CD14-positive monocyte (primary cell): ENCODE measurements around the gene CTAG1A. TPM values are rescaled to one million over a fixed set of nuclear protein-coding genes. Genes with fewer than 3 reads are reported as not detected.

ENCODE experiments used
- DNase-seq, 3 donors: peaks; one replicate each; pipeline ENCODE4 v3.0.0-alpha.2; 2011 to 2022
- H2AFZ ChIP-seq: 2 replicates; pipeline ENCODE4 v1.6.0; 2012; ENCODE audit warnings: mild to moderate bottlenecking, low read depth, low read length, inconsistent platforms; ENCODE audit not compliant: insufficient read depth, poor library complexity, severe bottlenecking
- H3K27ac ChIP-seq, 2 donors: 1 replicate in 1 of 2; 2 replicates in 1 of 2; pipeline ENCODE4 v1.5.1; 2012 to 2013; ENCODE audit warnings: low read length in 2 of 2, control low read depth in 1 of 2, inconsistent platforms in 1 of 2, low read depth in 1 of 2, mild to moderate bottlenecking in 1 of 2
- H3K27me3 ChIP-seq, 2 donors: one replicate each; pipeline versions ENCODE4 v1.6.0 to v1.6.1; 2011 to 2013; ENCODE audit warnings: low read length in 2 of 2; ENCODE audit not compliant: control insufficient read depth in 2 of 2, insufficient read depth in 2 of 2
- H3K36me3 ChIP-seq, 2 donors: replicated peaks in 1 of 2; 1 replicate in 1 of 2; 2 replicates in 1 of 2; pipeline versions ENCODE4 v1.5.1 to v1.6.1; 2012 to 2013; ENCODE audit warnings: low read length in 2 of 2, control low read depth in 1 of 2, inconsistent platforms in 1 of 2, mild to moderate bottlenecking in 1 of 2; ENCODE audit not compliant: insufficient read depth in 2 of 2, control insufficient read depth in 1 of 2
- H3K4me1 ChIP-seq, 2 donors: 1 replicate in 1 of 2; 2 replicates in 1 of 2; pipeline versions ENCODE4 v1.5.1 to v1.6.1; 2012 to 2013; ENCODE audit warnings: low read length in 2 of 2, control low read depth in 1 of 2, inconsistent platforms in 1 of 2, mild to moderate bottlenecking in 1 of 2, moderate library complexity in 1 of 2; ENCODE audit not compliant: insufficient read depth in 2 of 2, control insufficient read depth in 1 of 2
- H3K4me2 ChIP-seq: replicated peaks from 2 replicates; pipeline ENCODE3; 2012; ENCODE audit warnings: low read length, moderate library complexity, mild to moderate bottlenecking; ENCODE audit not compliant: poor library complexity, severe bottlenecking; ENCODE audit errors: extremely low read depth
- H3K4me3 ChIP-seq, 3 experiments: fragments of 200-600 bp in 1 of 3; sonication (generic) in 1 of 3; replicated peaks in 1 of 3; 1 replicate in 2 of 3; 2 replicates in 1 of 3; pipeline ENCODE4 v1.5.1; 2011 to 2013; ENCODE audit warnings: low read length in 3 of 3, mild to moderate bottlenecking in 3 of 3, control low read depth in 2 of 3, low read depth in 2 of 3, inconsistent platforms in 1 of 3, moderate library complexity in 1 of 3
- H3K79me2 ChIP-seq: 2 replicates; pipeline ENCODE4 v1.6.0; 2012; ENCODE audit warnings: mild to moderate bottlenecking, control low read depth, inconsistent platforms, low read length, moderate library complexity; ENCODE audit not compliant: insufficient read depth
- H3K9ac ChIP-seq: 2 replicates; pipeline ENCODE4 v1.6.0; 2017; ENCODE audit warnings: low read length, mild to moderate bottlenecking; ENCODE audit not compliant: insufficient read depth, poor library complexity, severe bottlenecking
- H3K9me3 ChIP-seq, 2 donors: replicated peaks in 1 of 2; 1 replicate in 1 of 2; 2 replicates in 1 of 2; pipeline versions ENCODE4 v1.5.1 to v1.6.1; 2012 to 2013; ENCODE audit warnings: low read length in 2 of 2, control low read depth in 1 of 2; ENCODE audit not compliant: control insufficient read depth in 1 of 2, insufficient read depth in 1 of 2
- H4K20me1 ChIP-seq: 2 replicates; pipeline ENCODE4 v1.6.0; 2012; ENCODE audit warnings: mild to moderate bottlenecking, low read length, control low read depth, moderate library complexity; ENCODE audit not compliant: insufficient read depth
- H3K27ac Mint-ChIP-seq, 7 donors: one replicate each; pipeline ENCODE4 v1.8.0; 2020; ENCODE audit warnings: mild to moderate bottlenecking in 7 of 7, mixed read lengths in 7 of 7, moderate library complexity in 6 of 7, inconsistent platforms in 2 of 7
- H3K27me3 Mint-ChIP-seq, 3 donors: one replicate each; pipeline ENCODE4 v1.8.0; 2021 to 2022; ENCODE audit warnings: low read depth in 3 of 3, mild to moderate bottlenecking in 3 of 3, mixed read lengths in 3 of 3, moderate library complexity in 3 of 3, inconsistent platforms in 1 of 3
- H3K36me3 Mint-ChIP-seq, 2 donors: one replicate each; pipeline ENCODE4 v1.8.0; 2020; ENCODE audit warnings: mixed read lengths in 2 of 2, inconsistent platforms in 1 of 2, mild to moderate bottlenecking in 1 of 2
- H3K4me1 Mint-ChIP-seq: one replicate; pipeline ENCODE4 v1.8.0; 2020; ENCODE audit warnings: mild to moderate bottlenecking, mixed read lengths
- H3K4me3 Mint-ChIP-seq, 2 donors: one replicate each; pipeline ENCODE4 v1.8.0; 2020; ENCODE audit warnings: mild to moderate bottlenecking in 2 of 2, mixed read lengths in 2 of 2, moderate library complexity in 1 of 2
- H3K9me3 Mint-ChIP-seq, 7 donors: one replicate each; pipeline ENCODE4 v1.8.0; 2020 to 2022; ENCODE audit warnings: mixed read lengths in 7 of 7, mild to moderate bottlenecking in 6 of 7, moderate library complexity in 6 of 7, inconsistent platforms in 2 of 7
- CTCF ChIP-seq: fragments of 200-600 bp; IDR thresholded peaks from one replicate; pipeline ENCODE4 v1.8.0; 2022; ENCODE audit warnings: antibody characterized with exemption, mild to moderate bottlenecking
- WGBS: methylation state at CpG from one replicate; pipeline ENCODE4 v1.1.5; 2013; ENCODE audit warnings: missing lambda C conversion rate; ENCODE audit not compliant: insufficient coverage; 5-methylcytosine and 5-hydroxymethylcytosine counted together
- intact Hi-C, 2 donors: fragments of 100-400 bp; cut with micrococcal nuclease; formaldehyde crosslinking; loops; one replicate each; pipeline versions ENCODE4 v1.15.0 to v1.15.1; 2023
- polyA plus RNA-seq, 3 donors: library from polyadenylated mRNA; depleted of rRNA in 1 of 3; unstranded in 2 of 3; stranded (reverse) in 1 of 3; fragments of 300-500 nt in 2 of 3; fragments of >200 nt in 1 of 3; fragmentation: Illumina TruSeq in 2 of 3; gene quantifications; 1 replicate in 2 of 3; 2 replicates in 1 of 3; pipeline ENCODE4 v1.2.3, GENCODE V29; 2012 to 2021

Gene CTAG1A
- polyA plus RNA-seq, 3 donors, result not detected

DNA sequence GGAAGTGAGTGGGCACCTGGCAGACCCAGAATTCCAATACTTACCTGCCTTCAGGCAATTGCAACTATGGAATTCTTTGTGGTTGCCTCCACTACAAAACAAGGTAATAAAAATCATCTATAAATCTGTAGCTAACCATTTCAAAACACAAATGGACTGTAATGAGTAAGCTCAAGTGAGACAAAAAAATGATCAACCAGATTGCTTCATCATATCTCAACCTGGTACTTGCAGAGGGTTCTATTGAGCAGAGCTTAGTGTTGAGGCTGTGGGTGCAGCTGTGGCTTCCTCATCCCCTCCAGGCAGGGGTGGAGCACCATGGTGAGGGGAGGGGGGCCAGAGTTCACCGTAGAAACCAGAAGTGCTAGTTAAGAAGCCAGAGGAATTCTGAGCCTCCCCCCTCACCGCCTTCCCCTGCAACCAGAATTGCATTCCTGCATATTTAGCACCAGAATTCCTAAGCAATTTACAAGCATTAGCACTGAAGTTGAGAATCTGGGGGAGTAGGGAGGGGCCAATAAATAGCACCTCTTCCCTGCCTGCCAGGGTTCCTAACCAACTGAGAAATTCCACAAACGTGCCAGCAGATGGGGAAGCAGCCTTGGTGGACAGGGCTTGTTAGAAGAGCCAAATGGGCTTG lies 11.5 kb downstream of the CTAG1A start:
- intact Hi-C loops, result no loop called here
- peak; percentile 5 to 31 (median 17) for DNase-seq
- peaks cover 21% of the 10 kb centered on the region for H3K4me1 Mint-ChIP-seq
- H3K27ac Mint-ChIP-seq, result peak overlapping the region in 3 of 7 donors; percentile 26 to 68 (median 27)
- peaks cover 0 to 3% (median 3%) of the 10 kb centered on the region in 3 donors for H3K27me3 Mint-ChIP-seq
- Histone ChIP-seq H3K79me2 (no peaks in the 10 kb centered on the region), H3K27me3 (no peaks in the 10 kb centered on the region), H3K36me3 (no peaks in the 10 kb centered on the region), H3K4me2 (no peak overlapping the region), H2AFZ (no peak overlapping the region), H3K27ac (no peak overlapping the region), H3K4me1 (peaks cover 9 to 14% of the 10 kb centered on the region in 2 donors), H3K9ac (no peak overlapping the region), H3K9me3 (no peaks in the 10 kb centered on the region), H4K20me1 (no peaks in the 10 kb centered on the region), H3K4me3 (no peak overlapping the region)
- no peaks in the 10 kb centered on the region for H3K36me3 Mint-ChIP-seq
- no peak for TF ChIP-seq CTCF
- no peak overlapping the region for H3K4me3 Mint-ChIP-seq
- H3K9me3 Mint-ChIP-seq, result peaks cover 0 to 27% (median 0%) of the 10 kb centered on the region in 7 donors
- no CpG with 5 or more reads among the region's 3 CpGs for WGBS

DNA sequence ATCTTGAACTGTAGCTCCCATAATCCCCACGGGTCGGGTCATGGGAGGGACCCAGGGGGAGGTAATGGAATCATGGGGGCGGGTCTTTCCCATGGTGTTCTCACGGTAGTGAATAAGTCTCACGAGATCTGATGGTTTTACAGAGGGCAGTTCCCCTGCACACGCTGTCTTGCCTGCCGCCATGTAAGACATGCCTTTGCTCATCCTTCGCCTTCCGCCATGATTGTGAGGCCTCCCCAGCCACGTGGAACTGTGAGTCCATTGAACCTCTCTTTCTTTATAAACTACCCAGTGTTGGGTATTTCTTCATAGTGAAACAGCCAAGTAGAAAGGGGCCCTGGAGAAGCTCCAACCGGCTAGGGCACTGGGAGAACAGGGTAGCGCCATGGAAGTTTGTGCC lies 12.3 kb downstream of the CTAG1A start:
- Mint-ChIP-seq H3K4me1 (peaks cover 21% of the 10 kb centered on the region), H3K27me3 (peaks cover 0 to 3% (median 3%) of the 10 kb centered on the region in 3 donors), H3K36me3 (no peaks in the 10 kb centered on the region), H3K4me3 (no peak overlapping the region), H3K27ac (no peak overlapping the region), H3K9me3 (peaks cover 0 to 25% (median 0%) of the 10 kb centered on the region in 7 donors)
- Histone ChIP-seq H3K9me3 (no peaks in the 10 kb centered on the region), H3K27me3 (no peaks in the 10 kb centered on the region), H4K20me1 (no peaks in the 10 kb centered on the region), H3K4me3 (no peak overlapping the region), H3K9ac (no peak overlapping the region), H3K4me1 (peaks cover 9 to 14% of the 10 kb centered on the region in 2 donors), H3K4me2 (no peak overlapping the region), H3K79me2 (no peaks in the 10 kb centered on the region), H3K27ac (no peak overlapping the region), H2AFZ (no peak overlapping the region), H3K36me3 (no peaks in the 10 kb centered on the region)
- no peak for DNase-seq
- intact Hi-C loops, result no loop called here
- no peak for TF ChIP-seq CTCF
- 80% methylated on average over 1 of the region's 12 CpGs for WGBS
